Measurements from ENCODE around the gene ITPR2.

- TF ChIP-seq PAX5 (IDR thresholded peaks at IDR 0.05; ENCODE audit: insufficient read depth, low read length, severe bottlenecking), result no peak
- no peak for TF ChIP-seq POLR2A (IDR thresholded peaks at IDR 0.05; ENCODE audit: low read depth, low read length)
- no peak for TF ChIP-seq POLR2AphosphoS5 (IDR thresholded peaks at IDR 0.05; ENCODE audit: low read depth, low read length)
These were observed 322.7 kb downstream of the ITPR2 start for GRCh38 chr12:26510354-26510674.

Data from GM12891 (cell line).